Sigmoid colon (tissue), 7 donors: ENCODE measurements around the gene DYSF. TPM values are rescaled to one million over a fixed set of nuclear protein-coding genes. Genes with fewer than 3 reads are reported as not detected.
A peak's percentile ranks its signal among the peaks of the same experiment; 100 is the strongest.

Experiments used
- DNase-seq: peaks from one replicate; pipeline ENCODE4 v3.0.0-alpha.2; 2019
- H3K27ac ChIP-seq, 4 donors: fragments of 200-600 bp; sonication (generic); one replicate each; pipeline ENCODE4 v1.5.1; 2016 to 2019; ENCODE audit warnings: mild to moderate bottlenecking in 1 of 4
- H3K27me3 ChIP-seq, 3 donors: fragments of 200-600 bp; sonication (generic); one replicate each; pipeline ENCODE4 v1.5.1; 2019; ENCODE audit warnings: mild to moderate bottlenecking in 1 of 3
- H3K36me3 ChIP-seq, 4 donors: fragments of 200-600 bp; sonication (generic); one replicate each; pipeline ENCODE4 v1.5.1; 2016 to 2019
- H3K4me1 ChIP-seq, 4 donors: fragments of 200-600 bp; sonication (generic); one replicate each; pipeline ENCODE4 v1.5.1; 2017 to 2019
- H3K4me3 ChIP-seq, 4 donors: fragments of 200-600 bp; sonication (generic); one replicate each; pipeline ENCODE4 v1.5.1; 2017 to 2019; ENCODE audit warnings: mild to moderate bottlenecking in 2 of 4, moderate library complexity in 1 of 4
- H3K9me3 ChIP-seq, 4 donors: fragments of 200-600 bp in 3 of 4; sonication (generic) in 3 of 4; one replicate each; pipeline versions ENCODE4 v1.5.1 to v1.6.1; 2013 to 2019
- EP300 ChIP-seq, 4 donors: sonication (generic); formaldehyde crosslinking; IDR thresholded peaks; one replicate each; pipeline ENCODE4 v1.6.1; 2017; ENCODE audit warnings: antibody characterized with exemption in 4 of 4
- POLR2A ChIP-seq, 2 donors: fragments of 450-650 bp; IDR thresholded peaks; one replicate each; pipeline ENCODE4 v1.6.1; 2016; ENCODE audit warnings: antibody characterized with exemption in 2 of 2, mild to moderate bottlenecking in 2 of 2, moderate library complexity in 2 of 2
- POLR2AphosphoS5 ChIP-seq, 4 donors: sonication (generic); formaldehyde crosslinking; IDR thresholded peaks; one replicate each; pipeline ENCODE4 v1.6.1; 2017; ENCODE audit warnings: antibody characterized with exemption in 4 of 4
- WGBS, 2 donors: extraction: QIAGEN DNeasy Blood & Tissue Kit; methylation state at CpG; one replicate each; pipeline ENCODE4 v1.1.7; 2013; 5-methylcytosine and 5-hydroxymethylcytosine counted together
- intact Hi-C: fragments of 100-400 bp; cut with DNase I; formaldehyde crosslinking; loops from one replicate; pipeline ENCODE4 v1.15.1; 2023
- polyA plus RNA-seq, 3 donors: library from polyadenylated mRNA; stranded (reverse); fragments of 200-250 nt; gene quantifications; one replicate each; pipeline ENCODE4 v1.2.3, GENCODE V29; 2013
- total RNA-seq, 4 donors: library from RNA; depleted of rRNA; stranded (reverse); fragments of >200 nt; gene quantifications; one replicate each; pipeline ENCODE4 v1.1.0, GENCODE V29; 2016
- TF ChIP-seq, protein P1 (sequence below), 4 experiments: fragments of 450-650 bp in 3 of 4; fragments of 200-600 bp in 1 of 4; IDR thresholded peaks; one replicate each; pipeline ENCODE4 v1.5.1; 2016 to 2019; ENCODE audit warnings: antibody characterized with exemption in 4 of 4, mild to moderate bottlenecking in 3 of 4, moderate library complexity in 2 of 4
- donor health status: healthy with polysubstance abuse.
- donor health status: Bipolar disorder and iron deficiency.
- donor health status: healthy.

Gene DYSF
- total and polyA plus RNA-seq, 7 donors = 1.6 to 49.6 (median 12.5) TPM

DNA sequence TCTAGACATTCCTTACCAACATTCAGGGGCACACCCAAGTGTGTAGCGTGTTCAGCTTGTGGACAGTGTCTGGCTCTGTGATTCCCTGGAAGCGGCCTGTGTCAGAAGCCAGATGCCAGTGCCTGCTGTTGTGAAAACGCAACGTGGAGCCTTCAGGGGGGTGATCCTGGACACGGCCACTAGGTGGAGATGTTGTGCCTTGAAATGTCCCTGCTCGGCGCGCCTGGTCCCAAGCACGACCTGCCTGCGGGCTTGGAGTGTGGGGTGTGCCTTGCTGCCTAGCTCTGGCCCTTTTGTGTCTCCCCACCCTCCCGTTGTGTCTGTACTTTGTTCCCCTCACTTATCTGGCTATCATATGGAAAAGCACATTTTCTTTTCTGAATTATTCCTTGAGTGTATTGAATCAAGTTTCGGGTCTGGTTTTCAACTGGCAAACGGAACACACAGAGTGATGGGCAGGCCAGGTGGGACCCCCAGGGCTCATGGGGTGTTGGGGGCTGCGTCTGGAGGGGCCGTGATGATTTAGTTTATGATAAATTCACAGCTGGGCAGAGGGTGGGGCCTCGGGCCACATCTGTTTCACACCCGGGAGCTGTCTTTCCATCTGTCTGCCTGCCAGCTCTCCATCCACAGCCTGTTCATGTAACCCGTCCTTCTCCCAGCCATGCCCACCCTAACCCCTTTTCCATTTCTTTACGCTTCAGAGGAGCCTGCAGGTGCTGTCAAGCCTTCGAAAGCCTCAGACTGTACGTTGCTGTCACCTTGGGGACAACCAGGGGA is 95.5 kb downstream of the DYSF start:
- H3K36me3 ChIP-seq = peaks cover 0 to 19% (median 7%) of the 10 kb centered on the region in 4 donors
- no peak for TF ChIP-seq POLR2AphosphoS5 (IDR thresholded peaks at IDR 0.05)
- TF ChIP-seq, protein P1, sequence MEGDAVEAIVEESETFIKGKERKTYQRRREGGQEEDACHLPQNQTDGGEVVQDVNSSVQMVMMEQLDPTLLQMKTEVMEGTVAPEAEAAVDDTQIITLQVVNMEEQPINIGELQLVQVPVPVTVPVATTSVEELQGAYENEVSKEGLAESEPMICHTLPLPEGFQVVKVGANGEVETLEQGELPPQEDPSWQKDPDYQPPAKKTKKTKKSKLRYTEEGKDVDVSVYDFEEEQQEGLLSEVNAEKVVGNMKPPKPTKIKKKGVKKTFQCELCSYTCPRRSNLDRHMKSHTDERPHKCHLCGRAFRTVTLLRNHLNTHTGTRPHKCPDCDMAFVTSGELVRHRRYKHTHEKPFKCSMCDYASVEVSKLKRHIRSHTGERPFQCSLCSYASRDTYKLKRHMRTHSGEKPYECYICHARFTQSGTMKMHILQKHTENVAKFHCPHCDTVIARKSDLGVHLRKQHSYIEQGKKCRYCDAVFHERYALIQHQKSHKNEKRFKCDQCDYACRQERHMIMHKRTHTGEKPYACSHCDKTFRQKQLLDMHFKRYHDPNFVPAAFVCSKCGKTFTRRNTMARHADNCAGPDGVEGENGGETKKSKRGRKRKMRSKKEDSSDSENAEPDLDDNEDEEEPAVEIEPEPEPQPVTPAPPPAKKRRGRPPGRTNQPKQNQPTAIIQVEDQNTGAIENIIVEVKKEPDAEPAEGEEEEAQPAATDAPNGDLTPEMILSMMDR (IDR thresholded peaks at IDR 0.05) = peak; percentile 61 to 85 (median 82)
- peak; percentile 83 for DNase-seq
- no peaks in the 10 kb centered on the region for H3K4me1 ChIP-seq
- H3K27me3 ChIP-seq = no peaks in the 10 kb centered on the region
- 41 to 57% methylated on average over 21 of the region's 21 CpGs for WGBS, 2 donors
- intact Hi-C loops = loop anchor here (1.0 to 10.0 kb wide), 4 partner anchors 448 to 1196 kb away; no protein-coding TSS in a partner anchor
- no peaks in the 10 kb centered on the region for H3K9me3 ChIP-seq
- no peak overlapping the region for H3K4me3 ChIP-seq
- no peak overlapping the region for H3K27ac ChIP-seq

DNA sequence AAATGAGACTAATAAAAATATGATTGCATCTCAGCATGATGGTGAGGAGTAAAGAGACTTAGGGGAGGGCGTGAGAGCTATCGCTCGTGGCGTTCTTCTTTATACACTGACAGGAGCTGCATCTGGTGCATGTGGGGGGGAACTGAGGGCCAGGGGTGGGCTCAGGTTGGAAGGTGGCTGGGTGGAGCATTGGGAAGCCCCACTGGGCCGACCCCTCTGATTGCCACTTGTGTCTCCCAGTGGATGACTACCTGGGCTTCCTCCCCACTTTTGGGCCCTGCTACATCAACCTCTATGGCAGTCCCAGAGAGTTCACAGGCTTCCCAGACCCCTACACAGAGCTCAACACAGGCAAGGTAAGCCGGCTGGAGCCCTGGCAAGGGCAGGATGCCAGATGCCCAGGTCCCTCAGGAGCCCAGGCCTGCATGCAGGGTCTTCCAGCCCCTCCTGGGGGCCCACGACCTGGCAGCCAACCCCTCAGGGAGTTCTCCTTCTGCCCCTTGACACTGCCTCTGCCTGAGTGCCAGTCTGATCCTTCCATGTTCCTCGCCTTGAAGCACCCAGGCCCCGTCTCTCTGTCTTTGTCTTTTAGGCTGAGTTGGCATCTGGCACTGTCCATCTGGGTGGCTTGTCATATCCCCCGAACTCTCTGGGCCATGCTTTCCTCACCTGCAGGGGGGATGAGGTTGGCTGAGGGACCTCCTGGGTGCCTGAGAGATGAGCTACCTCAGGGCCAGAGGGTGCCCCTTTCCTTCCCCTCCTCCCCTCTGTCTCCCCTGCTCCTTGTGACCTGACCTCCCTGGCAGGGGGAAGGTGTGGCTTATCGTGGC is 97.7 kb downstream of the DYSF start:
- Histone ChIP-seq H3K4me3 (no peak overlapping the region), H3K4me1 (no peaks in the 10 kb centered on the region), H3K27me3 (no peaks in the 10 kb centered on the region), H3K9me3 (no peaks in the 10 kb centered on the region), H3K36me3 (peaks cover 0 to 32% (median 11%) of the 10 kb centered on the region in 4 donors), H3K27ac (no peak overlapping the region)
- 83 to 88% methylated on average over 11 of the region's 11 CpGs for WGBS, 2 donors
- intact Hi-C loops = loop anchor here (10.0 kb wide), 1 partner anchor 244 kb away; no protein-coding TSS in a partner anchor
- no peak for TF ChIP-seq POLR2AphosphoS5 (IDR thresholded peaks at IDR 0.05)
- no peak for TF ChIP-seq EP300 (IDR thresholded peaks at IDR 0.05)
- peak; percentile 53 for DNase-seq

DNA sequence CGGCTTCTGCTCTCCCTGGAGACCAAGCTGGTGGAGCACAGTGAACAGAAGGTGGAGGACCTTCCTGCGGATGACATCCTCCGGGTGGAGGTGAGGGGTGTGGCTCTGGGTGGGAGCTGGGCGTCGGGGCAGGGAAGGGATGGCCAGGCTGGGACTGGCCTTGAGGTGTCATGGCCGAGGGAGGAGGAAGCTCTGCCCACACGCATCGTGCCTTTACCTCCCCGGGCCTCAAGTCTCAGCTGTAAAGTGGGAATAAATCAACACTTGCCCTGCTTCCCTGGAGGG is 98.2 kb downstream of the DYSF start:
- peak; percentile 48 for DNase-seq
- Histone ChIP-seq H3K4me1 (no peaks in the 10 kb centered on the region), H3K36me3 (peaks cover 0 to 35% (median 12%) of the 10 kb centered on the region in 4 donors), H3K27ac (no peak overlapping the region), H3K4me3 (no peak overlapping the region), H3K9me3 (no peaks in the 10 kb centered on the region), H3K27me3 (no peaks in the 10 kb centered on the region)
- WGBS, 2 donors = 73 to 88% methylated on average over 9 of the region's 9 CpGs
- TF ChIP-seq EP300 (IDR thresholded peaks at IDR 0.05) = no peak
- no peak for TF ChIP-seq POLR2A (IDR thresholded peaks at IDR 0.05)
- no peak for TF ChIP-seq POLR2AphosphoS5 (IDR thresholded peaks at IDR 0.05)
- TF ChIP-seq, protein P1 (IDR thresholded peaks at IDR 0.05) = no peak
- intact Hi-C loops = loop anchor here (10.0 kb wide), 1 partner anchor 243 kb away; no protein-coding TSS in a partner anchor

DNA sequence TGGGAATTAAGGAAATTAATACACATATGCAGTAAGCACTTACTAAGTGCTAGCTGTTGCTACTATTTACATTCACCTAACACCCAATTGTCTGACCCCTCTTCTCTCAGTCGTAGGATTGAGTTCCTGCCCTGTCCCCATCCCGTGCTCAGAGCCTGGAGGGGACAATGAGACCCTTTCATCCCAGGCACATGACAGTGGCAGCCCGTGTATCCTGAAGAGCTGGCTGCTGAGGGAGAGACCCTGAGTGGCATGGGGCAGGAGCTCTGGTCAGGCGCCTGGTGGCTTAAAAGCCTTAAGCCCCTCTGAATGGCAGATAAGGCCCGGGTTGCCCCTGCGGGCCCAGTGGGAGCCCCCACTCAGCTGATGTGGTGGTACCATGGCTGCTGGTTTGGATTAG is 99.0 kb downstream of the DYSF start:
- H3K36me3 ChIP-seq = peaks cover 0 to 41% (median 12%) of the 10 kb centered on the region in 4 donors
- TF ChIP-seq POLR2A (IDR thresholded peaks at IDR 0.05) (no peak), EP300 (IDR thresholded peaks at IDR 0.05) (no peak), POLR2AphosphoS5 (IDR thresholded peaks at IDR 0.05) (no peak)
- TF ChIP-seq, protein P1 (IDR thresholded peaks at IDR 0.05) = no peak
- 90 to 92% methylated on average over 6 of the region's 6 CpGs for WGBS, 2 donors
- intact Hi-C loops = loop anchor here (10.0 kb wide), 1 partner anchor 242 kb away; no protein-coding TSS in a partner anchor
- no peaks in the 10 kb centered on the region for H3K27me3 ChIP-seq
- no peak overlapping the region for H3K27ac ChIP-seq
- H3K4me1 ChIP-seq = no peaks in the 10 kb centered on the region
- no peaks in the 10 kb centered on the region for H3K9me3 ChIP-seq
- peak; percentile 30 for DNase-seq
- no peak overlapping the region for H3K4me3 ChIP-seq

DNA sequence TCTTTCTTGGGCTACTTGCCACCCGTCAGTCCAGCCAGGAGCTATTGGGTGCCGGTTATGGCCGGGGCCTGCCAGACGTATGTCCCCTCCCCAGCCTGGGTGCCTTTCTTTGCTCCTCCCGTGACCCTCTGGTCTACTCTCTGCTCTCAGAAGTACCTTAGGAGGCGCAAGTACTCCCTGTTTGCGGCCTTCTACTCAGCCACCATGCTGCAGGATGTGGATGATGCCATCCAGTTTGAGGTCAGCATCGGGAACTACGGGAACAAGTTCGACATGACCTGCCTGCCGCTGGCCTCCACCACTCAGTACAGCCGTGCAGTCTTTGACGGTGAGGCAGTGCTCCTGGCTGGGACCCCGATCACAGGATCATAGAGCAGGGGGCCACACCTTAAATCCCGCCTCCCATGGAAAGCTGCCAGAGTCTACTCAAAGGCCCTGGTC is 99.5 kb downstream of the DYSF start:
- TF ChIP-seq, protein P1 (IDR thresholded peaks at IDR 0.05) = no peak
- TF ChIP-seq EP300 (IDR thresholded peaks at IDR 0.05) (no peak), POLR2A (IDR thresholded peaks at IDR 0.05) (no peak), POLR2AphosphoS5 (IDR thresholded peaks at IDR 0.05) (no peak)
- Histone ChIP-seq H3K4me1 (no peaks in the 10 kb centered on the region), H3K9me3 (no peaks in the 10 kb centered on the region), H3K27me3 (no peaks in the 10 kb centered on the region), H3K27ac (no peak overlapping the region), H3K4me3 (no peak overlapping the region), H3K36me3 (peaks cover 0 to 41% (median 12%) of the 10 kb centered on the region in 4 donors)
- WGBS, 2 donors = 93 to 96% methylated on average over 15 of the region's 15 CpGs
- intact Hi-C loops = loop anchor here (10.0 kb wide), 1 partner anchor 242 kb away; no protein-coding TSS in a partner anchor
- no peak for DNase-seq
